Testis (tissue), 5 donors: ENCODE data around the gene GJA9. TPM values are rescaled to one million over a fixed set of nuclear protein-coding genes. Genes with fewer than 3 reads are reported as not detected.

ENCODE experiments used
- DNase-seq: peaks from one replicate; pipeline ENCODE4 v3.0.0-alpha.2; 2019
- H3K27ac ChIP-seq, 2 donors: fragments of 200-600 bp; sonication (generic); one replicate each; pipeline ENCODE4 v1.5.1; 2019
- H3K27me3 ChIP-seq: fragments of 200-600 bp; sonication (generic); one replicate; pipeline ENCODE4 v1.5.1; 2019
- H3K36me3 ChIP-seq: fragments of 200-600 bp; sonication (generic); one replicate; pipeline ENCODE4 v1.5.1; 2017; ENCODE audit warnings: low read depth; ENCODE audit errors: missing control alignments
- H3K4me1 ChIP-seq: fragments of 200-600 bp; sonication (generic); one replicate; pipeline ENCODE4 v1.5.1; 2019
- H3K4me3 ChIP-seq, 2 donors: fragments of 200-600 bp; sonication (generic); one replicate each; pipeline ENCODE4 v1.5.1; 2017 to 2019
- H3K9me3 ChIP-seq: fragments of 200-600 bp; sonication (generic); one replicate; pipeline ENCODE4 v1.5.1; 2017
- CTCF ChIP-seq, 3 experiments: fragments of 450-650 bp in 2 of 3; fragments of 200-600 bp in 1 of 3; sonication (generic) in 1 of 3; IDR thresholded peaks; one replicate each; pipeline ENCODE4 v1.5.1; 2016 to 2019; ENCODE audit warnings: antibody characterized with exemption in 3 of 3, mild to moderate bottlenecking in 2 of 3, moderate library complexity in 1 of 3
- POLR2A ChIP-seq: fragments of 450-650 bp; IDR thresholded peaks from one replicate; pipeline ENCODE4 v1.6.1; 2017; ENCODE audit warnings: antibody characterized with exemption, mild to moderate bottlenecking, moderate library complexity
- WGBS, 2 donors: methylation state at CpG; one replicate each; pipeline ENCODE4 v1.1.5; 2018; 5-methylcytosine and 5-hydroxymethylcytosine counted together
- intact Hi-C: fragments of 100-400 bp; cut with DNase I; formaldehyde crosslinking; loops from one replicate; pipeline ENCODE4 v1.15.1; 2023; ENCODE audit warnings: low total_unique reads
- long read RNA-seq, 2 donors: transcript quantifications; one replicate each; lab custom pipeline, GENCODE V29; 2026
- polyA plus RNA-seq: library from polyadenylated mRNA; stranded (reverse); fragments of 350-450 nt; fragmentation: Illumina TruSeq; extraction: RNeasy Lipid Tissue Mini Kit (QIAGEN cat#74804); gene quantifications from one replicate; pipeline ENCODE4 v1.2.3, GENCODE V29; 2014; ENCODE audit warnings: low read depth, low replicate concordance; ENCODE audit not compliant: insufficient read depth
- total RNA-seq, 2 donors: library from RNA; depleted of rRNA; stranded (reverse); fragments of >200 nt; gene quantifications; one replicate each; pipeline ENCODE4 v1.2.3, GENCODE V29; 2016

The GJA9 gene
- total RNA-seq (1 to 10 TPM in 1 of 2 donors, under 1 TPM in 1; 0.19 to 1.0 TPM), polyA plus RNA-seq (3.4 TPM)
- long read RNA-seq, donor 1: 0 reads
- long read RNA-seq, donor 2: 0 reads

GRCh38 chr1:38881487-38881886 lies at the start of gene GJA9:
GJA9 (minus strand) TSS chr1:38881587; CDS start chr1:38876098, 5,489 bp downstream.
- intact Hi-C loops: no loop called here
- no peaks in the 10 kb centered on the region for H3K9me3 ChIP-seq
- no peak for TF ChIP-seq POLR2A
- no peak for TF ChIP-seq CTCF (IDR thresholded peaks at IDR 0.05)
- H3K4me1 ChIP-seq: no peaks in the 10 kb centered on the region
- H3K4me3 ChIP-seq: no peak within 1 kb of the TSS
- H3K27ac ChIP-seq: no peak within 1 kb of the TSS
- H3K36me3 ChIP-seq: no peaks in the 10 kb centered on the region
- no peaks in the 10 kb centered on the region for H3K27me3 ChIP-seq
- no peak for DNase-seq

GRCh38 chr1:38929476-38929875 lies 48.1 kb upstream of the GJA9 start:
- 89 to 96% methylated on average over 4 to 6 of the region's 6 CpGs for WGBS, 2 donors
- intact Hi-C loops: no loop called here
- TF ChIP-seq POLR2A (no peak), CTCF (IDR thresholded peaks at IDR 0.05) (no peak)
- H3K27ac ChIP-seq: no peak overlapping the region
- H3K9me3 ChIP-seq: no peaks in the 10 kb centered on the region
- H3K36me3 ChIP-seq: no peaks in the 10 kb centered on the region
- H3K4me1 ChIP-seq: no peaks in the 10 kb centered on the region
- no peaks in the 10 kb centered on the region for H3K27me3 ChIP-seq
- no peak for DNase-seq
- H3K4me3 ChIP-seq: no peak overlapping the region

GRCh38 chr1:38929054-38929453 lies 47.7 kb upstream of the GJA9 start:
- Histone ChIP-seq H3K9me3 (no peaks in the 10 kb centered on the region), H3K27ac (no peak overlapping the region), H3K4me3 (no peak overlapping the region), H3K4me1 (no peaks in the 10 kb centered on the region), H3K36me3 (no peaks in the 10 kb centered on the region), H3K27me3 (no peaks in the 10 kb centered on the region)
- intact Hi-C loops: no loop called here
- WGBS, 2 donors: 83 to 95% methylated on average over 8 of the region's 8 CpGs
- no peak for TF ChIP-seq CTCF (IDR thresholded peaks at IDR 0.05)
- TF ChIP-seq POLR2A: no peak
- no peak for DNase-seq

- no peaks in the 10 kb centered on the region for H3K9me3 ChIP-seq
- TF ChIP-seq CTCF (IDR thresholded peaks at IDR 0.05) (no peak), POLR2A (no peak)
- H3K4me3 ChIP-seq: no peak overlapping the region
- H3K27ac ChIP-seq: no peak overlapping the region
- DNase-seq: no peak
- WGBS, 2 donors: 87 to 95% methylated on average over 3 of the region's 3 CpGs
- H3K27me3 ChIP-seq: no peaks in the 10 kb centered on the region
- intact Hi-C loops: no loop called here
- no peaks in the 10 kb centered on the region for H3K36me3 ChIP-seq
- H3K4me1 ChIP-seq: no peaks in the 10 kb centered on the region
These were observed 44.7 kb upstream of the GJA9 start for GRCh38 chr1:38926091-38926490.

GRCh38 chr1:38925391-38925790 lies 44.0 kb upstream of the GJA9 start:
- WGBS, 2 donors: 87 to 90% methylated on average over 2 of the region's 2 CpGs
- TF ChIP-seq POLR2A (no peak), CTCF (IDR thresholded peaks at IDR 0.05) (no peak)
- intact Hi-C loops: no loop called here

More at GRCh38 chr1:38925391-38925790, 44.0 kb upstream of the GJA9 start:
- Histone ChIP-seq H3K27ac (no peak overlapping the region), H3K9me3 (no peaks in the 10 kb centered on the region), H3K36me3 (no peaks in the 10 kb centered on the region), H3K4me1 (no peaks in the 10 kb centered on the region), H3K27me3 (no peaks in the 10 kb centered on the region), H3K4me3 (no peak overlapping the region)
- no peak for DNase-seq
